ENCODE measurements around the gene GKAP1. TPM values are rescaled to one million over a fixed set of nuclear protein-coding genes. Genes with fewer than 3 reads are reported as not detected.
A peak's percentile ranks its signal among the peaks of the same experiment; 100 is the strongest.
"Not testable (repeated sequence)": the region's sequence is repeated elsewhere in the genome, so short reads cannot be mapped to it uniquely, and the experiment has no call there.

GKAP1 gene
- 5.7 and 10.3 TPM in 2 replicates for total RNA-seq (2014; rRNA removed; shearing (Covaris generic))

DNA sequence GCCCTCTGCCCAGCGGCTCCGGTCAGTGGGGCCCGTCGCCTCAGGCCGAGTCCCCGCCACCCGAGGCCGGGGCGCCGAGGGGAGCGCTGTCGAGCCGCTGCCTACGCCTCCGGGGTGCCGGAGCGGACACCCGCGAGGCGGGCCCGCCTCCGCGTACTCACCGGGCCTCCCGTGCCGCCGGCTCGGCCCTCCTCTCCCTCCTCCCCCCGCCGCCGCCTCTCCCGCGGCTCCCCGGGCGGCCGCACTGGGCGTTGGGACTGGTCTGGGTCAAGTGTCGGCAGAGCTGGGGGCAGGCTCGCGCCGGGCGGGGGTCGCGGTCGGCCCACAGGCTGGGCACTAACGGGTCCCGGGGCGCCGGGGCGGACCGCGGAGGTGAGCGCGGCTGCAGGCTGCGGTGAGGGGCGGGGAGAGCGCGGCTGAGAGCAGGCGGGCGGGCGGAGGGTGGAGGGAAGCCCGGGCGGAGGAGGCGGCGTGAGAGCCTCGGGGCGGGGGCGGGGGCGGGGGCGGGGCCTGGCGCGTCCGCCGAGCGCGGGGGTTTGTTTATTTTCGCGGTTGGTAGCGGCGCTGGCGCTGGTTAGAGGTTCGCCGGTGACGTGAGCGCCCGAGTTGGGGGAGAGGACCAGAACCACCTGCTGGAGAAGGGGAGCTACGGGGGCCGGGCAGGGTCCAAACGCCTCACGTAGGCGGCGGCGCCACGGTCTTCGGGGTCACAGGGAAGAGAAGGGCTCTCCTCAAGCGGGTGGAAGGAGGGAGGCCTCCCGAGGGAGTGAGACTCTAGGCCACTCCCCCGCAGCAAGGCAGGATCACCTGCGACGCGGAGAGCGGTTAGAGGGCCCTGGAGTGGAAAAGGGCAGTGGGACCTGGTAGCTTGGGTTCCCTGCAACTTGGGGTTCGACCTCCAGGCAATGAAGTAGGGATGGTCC is at the start of gene GKAP1:
GKAP1 (minus strand) TSS at position 414 of the 923 bp plus-strand sequence. CDS start 11,252 bp downstream, outside the sequence.
- DNase-seq (ENCODE audit: low spot score), result peak; percentile 56

DNA sequence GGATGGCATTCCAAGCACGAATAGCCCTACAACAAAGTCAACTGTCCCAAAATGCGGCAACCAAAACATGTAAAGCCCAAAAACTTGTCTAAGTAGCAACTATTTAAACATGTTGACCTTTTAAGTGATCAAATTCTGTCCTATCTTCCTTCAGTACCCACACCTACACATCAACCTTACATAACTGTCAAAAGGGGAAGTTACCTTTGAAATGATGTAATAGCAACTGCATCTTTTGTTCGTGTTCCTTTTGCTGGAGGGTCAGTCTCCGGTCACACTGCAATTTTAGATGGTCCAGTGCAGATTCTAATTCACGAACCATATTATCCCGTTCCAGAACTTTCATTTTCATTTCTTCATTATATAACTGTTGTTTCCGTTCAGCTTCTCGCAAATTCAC is 32.3 kb upstream of the GKAP1 start:
- DNase-seq (ENCODE audit: low spot score), result not testable (repeated sequence)

DNA sequence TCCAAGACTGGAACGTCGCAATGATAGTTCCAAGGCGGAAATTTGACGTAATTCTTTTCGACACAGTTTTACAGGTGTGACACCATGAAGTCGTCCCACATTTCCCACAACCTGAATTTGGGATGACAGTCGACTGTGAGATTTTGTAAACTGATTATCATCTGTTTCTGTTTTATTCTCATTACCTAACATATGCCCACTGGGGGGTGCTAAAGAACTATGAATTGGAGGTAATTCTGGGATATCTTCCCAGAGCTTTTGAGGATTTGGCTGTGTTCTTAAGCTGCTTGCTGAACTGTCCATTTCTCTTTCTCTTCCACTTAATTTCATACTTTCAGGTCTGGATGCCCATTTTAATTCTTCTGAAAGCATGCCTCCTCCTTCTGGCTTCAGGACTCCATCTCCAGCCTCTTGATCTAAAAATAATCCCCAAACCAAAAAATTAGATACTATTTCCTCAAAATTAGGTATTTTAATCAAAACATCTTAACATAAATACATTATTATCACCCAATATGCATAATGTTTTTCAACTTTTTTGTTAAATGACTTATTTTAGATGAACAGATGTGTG is 19.6 kb upstream of the GKAP1 start:
- DNase-seq (ENCODE audit: low spot score), result not testable (repeated sequence)

DNA sequence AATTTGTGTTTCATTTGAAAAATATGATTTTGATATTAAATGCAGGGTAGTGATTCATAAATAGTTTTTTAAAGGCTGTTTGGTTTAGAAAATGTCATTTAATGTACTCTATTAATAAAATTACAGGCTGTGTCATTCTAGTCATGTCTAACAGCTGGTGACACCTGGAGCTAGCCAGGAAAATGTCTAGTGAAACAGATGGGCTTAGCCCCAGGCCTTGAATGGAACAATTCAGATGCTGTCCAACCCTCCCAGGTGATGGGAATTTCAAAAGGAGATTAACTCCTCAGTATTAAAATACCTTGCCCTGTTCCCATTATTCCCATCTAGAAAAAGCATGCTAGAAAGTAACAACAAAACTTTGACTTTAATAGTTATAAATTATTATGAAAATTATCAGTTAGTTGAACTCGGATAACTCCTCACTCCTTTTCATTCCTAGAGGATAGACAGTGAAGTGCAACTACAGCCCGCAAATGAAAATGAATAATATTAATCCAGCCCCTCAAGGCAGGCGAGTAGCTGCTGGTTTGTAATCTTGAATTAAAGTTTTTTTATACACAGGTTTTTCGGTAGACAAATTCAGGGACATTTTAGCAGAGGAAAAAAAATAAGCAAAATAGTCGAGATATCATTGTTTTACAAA is 13.0 kb upstream of the GKAP1 start:
- not testable (repeated sequence) for DNase-seq (ENCODE audit: low spot score)

DNA sequence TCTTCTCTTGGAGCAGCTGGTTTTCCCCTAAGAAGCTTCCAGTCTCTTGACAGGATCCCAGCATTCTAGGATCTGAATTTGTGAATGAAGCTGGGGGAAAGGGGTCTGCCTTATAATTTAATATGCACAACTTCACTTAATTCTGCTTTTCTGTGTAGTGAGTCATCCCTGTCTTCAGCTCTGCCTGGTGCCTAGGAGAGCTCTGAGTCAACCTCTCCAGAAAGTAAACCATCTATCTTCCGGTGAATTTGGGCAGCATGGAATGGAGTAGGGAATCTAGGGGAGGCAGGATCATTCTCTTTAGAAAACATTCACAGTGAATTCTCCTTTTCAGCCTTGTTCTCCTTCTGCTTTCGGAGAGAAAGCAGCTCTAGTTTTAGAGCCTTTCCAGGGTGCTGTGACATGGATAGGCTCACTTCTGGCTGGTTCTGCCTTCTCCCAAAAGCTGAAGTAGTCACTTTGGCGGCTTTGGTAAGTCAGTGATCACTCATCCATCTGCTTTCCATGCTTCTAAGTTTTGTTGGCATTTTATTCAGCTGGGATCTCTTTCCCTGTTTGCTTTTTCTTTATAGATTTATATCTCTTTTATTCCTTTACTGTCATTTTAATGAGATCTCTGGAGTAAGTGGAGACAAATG is 7.5 kb upstream of the GKAP1 start:
- peak; percentile 66 for DNase-seq (ENCODE audit: low spot score)

DNA sequence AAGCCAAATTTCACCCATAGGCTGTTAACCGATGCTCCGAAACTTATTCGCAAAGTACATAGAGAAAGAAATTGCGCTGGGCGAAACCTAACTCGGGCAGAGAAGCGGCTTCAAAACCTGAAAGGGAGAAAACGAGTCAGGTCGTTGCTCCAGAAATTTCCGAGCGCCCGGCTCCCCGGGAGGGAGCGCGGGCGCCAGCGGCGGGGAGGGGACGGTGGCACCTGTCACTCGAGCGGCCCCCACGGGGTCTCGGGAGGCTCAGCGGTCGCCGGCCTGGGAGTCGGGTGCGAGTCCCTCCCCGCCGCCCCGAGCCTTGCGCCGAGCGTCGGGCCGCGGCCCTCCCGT is 586 bp downstream of the GKAP1 start:
- DNase-seq (ENCODE audit: low spot score), result not testable (repeated sequence)

DNA sequence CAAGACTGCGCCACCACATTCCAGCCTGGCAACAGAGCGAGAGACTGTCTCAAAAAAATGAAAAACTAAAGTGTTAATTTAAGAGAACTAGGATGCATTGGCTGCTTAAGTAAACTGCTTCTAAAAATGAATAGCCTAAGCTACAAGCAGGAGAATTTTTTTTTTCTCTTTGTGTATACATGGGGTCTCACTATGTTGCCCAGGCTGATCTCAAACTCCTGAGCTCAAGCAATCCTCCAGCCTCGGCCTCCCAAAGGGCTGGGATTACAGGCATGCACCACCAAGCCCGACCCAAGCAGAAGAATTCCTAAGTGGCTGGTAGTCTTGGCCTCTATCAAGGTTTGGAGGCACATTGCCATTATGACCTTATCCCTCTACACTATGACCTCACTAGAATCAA is 2.4 kb downstream of the GKAP1 start:
- DNase-seq (ENCODE audit: low spot score), result not testable (repeated sequence)

DNA sequence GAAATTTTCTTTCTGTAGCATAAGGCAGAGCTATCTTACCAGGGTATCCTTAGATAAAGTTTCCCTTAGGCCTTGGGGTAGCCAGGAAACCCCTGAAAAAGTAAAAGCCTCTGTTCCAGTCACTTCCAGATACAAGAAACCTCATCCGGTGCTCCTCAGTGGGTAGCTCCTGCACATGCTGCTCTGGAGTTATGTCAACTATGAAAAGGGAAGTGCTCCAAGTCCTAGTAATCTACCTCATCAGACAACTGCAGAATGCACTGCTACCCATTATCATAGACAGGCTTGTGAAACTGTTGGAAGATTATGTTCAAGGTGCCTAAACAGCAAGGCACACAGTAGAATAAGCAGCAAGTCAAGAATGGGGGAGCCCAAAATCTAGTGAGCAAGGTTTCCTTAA is 8.4 kb downstream of the GKAP1 start:
- DNase-seq (ENCODE audit: low spot score), result not testable (repeated sequence)

DNA sequence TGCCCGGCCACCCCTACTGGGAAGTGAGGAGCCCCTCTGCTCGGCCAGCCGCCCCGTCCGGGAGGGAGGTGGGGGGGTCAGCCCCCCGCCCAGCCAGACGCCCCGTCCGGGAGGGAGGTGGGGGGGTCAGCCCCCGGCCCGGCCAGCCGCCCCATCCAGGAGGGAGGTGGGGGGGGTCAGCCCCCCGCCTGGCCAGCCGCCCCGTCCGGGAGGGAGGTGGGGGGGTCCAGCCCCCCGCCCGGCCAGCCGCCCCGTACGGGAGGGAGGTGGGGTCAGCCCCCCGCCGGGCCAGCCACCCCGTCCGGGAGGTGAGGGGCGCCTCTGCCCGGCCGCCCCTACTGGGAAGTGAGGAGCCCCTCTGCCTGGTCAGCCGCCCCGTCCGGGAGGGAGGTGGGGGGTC is 13.1 kb downstream of the GKAP1 start:
- DNase-seq (ENCODE audit: low spot score), result not testable (repeated sequence)

DNA sequence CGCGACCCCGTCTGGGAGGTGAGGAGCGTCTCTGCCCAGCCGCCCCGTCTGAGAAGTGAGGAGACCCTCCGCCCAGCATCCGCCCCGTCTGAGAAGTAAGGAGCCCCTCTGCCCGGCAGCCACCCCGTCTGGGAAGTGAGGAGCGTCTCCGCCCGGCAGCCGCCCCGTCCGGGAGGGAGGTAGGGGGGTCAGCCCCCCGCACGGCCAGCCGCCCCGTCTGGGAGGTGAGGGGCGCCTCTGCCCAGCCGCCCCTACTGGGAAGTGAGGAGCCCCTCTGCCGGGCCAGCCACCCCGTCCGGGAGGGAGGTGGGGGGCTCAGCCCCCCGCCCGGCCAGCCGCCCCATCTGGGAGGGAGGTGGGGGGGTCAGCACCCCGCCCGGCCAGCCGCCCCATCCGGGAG is 13.6 kb downstream of the GKAP1 start:
- DNase-seq (ENCODE audit: low spot score), result not testable (repeated sequence)

DNA sequence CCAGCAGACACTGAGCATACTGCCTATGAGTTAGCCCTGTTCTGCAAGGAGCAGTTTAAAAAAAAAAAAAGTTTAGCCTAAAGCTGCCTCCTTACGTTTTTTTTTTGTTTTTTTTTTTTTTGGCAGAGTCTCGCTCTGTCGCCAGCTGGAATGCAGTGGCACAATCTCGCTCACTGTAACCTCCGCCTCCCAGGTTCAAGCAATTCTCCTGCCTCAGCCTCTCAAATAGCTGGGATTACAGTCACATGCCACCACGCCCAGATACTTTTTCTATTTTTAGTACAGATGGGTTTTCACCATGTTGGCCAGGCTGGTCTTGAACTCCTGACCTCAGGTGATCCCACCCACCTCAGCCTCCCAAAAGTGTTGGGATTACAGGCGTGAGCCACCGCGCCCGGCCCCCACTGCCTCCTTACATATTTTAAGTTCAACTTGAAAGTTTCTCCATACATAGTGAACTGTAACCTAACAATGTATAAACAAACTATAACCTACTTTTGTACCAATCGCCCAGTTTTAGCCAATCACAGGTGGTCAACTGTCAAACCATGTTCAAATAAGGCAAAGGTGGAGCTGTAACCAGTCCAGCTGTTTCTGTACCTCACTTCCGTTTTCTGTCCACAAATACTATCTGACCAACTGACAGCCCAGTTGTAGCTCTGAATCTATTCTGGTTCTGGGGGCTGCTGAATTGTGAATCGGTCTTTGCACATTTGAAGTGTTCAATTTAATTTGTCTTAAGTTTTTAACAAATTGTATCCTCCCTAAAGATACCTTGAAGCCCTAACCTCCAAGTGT is 17.1 kb downstream of the GKAP1 start:
- no peak for DNase-seq (ENCODE audit: low spot score)

DNA sequence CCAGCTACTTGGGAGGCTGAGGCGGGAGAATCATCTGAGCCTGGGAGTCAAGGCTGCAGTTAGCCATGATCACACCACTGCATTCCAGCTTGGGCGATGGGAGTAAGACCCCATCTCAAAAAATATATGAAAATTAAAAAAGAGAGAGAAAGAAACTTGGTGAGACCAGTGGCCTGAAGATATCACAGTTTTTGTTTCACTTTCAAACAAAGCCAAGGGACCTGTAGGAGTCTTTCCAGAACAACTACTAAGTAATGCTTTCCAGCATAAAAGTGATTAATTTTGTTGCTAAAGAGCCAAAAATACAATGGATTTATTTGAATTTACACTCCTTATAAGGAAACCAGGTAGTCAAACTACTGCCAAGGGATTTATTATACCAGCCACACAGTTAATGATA is 23.5 kb downstream of the GKAP1 start:
- no peak for DNase-seq (ENCODE audit: low spot score)

DNA sequence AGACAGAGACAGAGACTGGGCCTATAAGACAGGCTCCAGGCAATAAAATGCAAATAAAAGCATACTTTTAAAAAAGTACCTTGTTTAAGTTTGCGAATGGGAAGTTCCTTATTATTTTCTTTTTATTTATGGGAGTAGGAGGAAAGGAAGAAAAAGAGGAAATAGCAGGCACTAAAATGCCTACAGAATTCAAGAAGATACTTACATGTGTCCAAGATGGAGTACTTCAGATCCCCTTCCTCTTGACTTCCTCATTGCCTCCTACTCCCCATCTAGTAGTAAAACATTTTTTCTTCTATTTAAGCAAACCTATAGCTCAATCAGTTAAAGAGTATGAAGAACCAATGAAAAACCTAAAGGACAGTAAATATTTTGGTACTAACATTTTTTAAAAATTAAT is 24.8 kb downstream of the GKAP1 start:
- DNase-seq (ENCODE audit: low spot score), result no peak

DNA sequence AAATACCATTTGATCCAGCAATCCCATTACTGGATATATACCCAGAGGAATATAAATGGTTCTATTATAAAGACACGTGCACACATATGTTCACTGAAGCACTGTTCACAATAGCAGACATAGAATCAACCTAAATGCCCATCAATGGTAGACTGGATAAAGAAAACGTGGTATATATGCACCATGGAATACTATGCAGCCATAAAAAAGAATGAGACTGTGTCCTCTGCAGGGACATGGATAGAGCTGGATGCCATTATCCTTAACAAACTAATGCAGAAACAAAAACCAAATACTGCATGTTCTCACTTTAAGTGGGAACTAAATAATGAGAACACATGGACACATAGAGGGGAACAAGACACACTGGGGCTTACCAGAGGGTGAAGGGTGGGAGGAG is 39.4 kb downstream of the GKAP1 start:
- DNase-seq (ENCODE audit: low spot score), result no peak

DNA sequence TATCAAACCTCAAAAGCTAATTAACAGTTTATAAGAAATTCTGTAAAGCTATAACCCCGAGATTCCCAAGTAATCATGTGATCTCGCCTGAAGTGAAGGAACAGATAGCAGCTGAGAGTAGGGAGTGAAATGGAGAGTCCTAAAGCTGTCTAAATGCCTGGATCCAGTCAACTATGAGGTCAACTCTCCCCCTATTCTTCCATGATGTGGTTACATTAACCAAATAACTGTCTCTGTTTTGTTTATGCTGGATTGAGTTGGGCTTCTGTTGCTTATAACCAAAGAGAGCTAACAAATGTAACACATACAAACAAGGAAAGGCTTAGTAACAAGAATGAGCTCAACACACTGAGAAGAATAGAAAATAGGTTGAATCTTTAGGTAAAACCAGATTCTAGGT is 41.6 kb downstream of the GKAP1 start:
- no peak for DNase-seq (ENCODE audit: low spot score)

DNA sequence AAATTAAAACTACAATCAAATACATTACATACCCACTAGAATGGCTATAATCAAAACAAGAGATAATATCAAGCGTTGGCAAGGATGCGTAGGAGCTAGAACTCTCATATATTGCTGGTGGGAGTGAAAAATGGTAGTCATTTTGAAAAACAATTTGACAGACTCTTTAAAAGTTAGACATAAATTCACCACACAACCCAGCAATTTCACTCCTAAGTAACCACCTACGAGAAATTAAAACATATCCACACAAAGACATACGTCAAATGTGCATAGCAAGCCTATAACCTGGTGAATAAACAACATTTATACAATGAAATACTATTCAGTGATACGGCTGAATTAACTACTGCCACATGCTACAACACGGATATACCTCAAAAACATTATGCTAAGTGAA is 44.7 kb downstream of the GKAP1 start:
- DNase-seq (ENCODE audit: low spot score), result no peak

DNA sequence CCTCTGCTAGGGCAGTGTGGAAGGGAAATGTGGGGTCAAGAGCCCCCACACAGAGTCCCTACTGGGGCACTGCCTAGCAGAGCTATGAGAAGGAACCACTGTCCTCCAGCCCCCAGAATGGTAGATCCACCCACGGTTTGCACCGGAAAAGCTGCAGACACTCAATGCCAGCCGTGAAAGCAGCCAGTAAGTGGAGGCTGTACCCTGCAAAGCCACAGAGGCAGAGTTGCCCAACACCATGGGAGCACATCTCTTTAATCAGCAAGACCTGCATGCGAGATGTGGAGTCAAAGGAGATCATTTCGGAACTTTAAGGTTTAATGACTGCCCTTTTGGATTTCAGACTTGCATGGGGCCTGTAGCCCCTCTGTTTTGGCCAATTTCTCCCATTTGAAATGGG is 52.2 kb downstream of the GKAP1 start:
- no peak for DNase-seq (ENCODE audit: low spot score)

DNA sequence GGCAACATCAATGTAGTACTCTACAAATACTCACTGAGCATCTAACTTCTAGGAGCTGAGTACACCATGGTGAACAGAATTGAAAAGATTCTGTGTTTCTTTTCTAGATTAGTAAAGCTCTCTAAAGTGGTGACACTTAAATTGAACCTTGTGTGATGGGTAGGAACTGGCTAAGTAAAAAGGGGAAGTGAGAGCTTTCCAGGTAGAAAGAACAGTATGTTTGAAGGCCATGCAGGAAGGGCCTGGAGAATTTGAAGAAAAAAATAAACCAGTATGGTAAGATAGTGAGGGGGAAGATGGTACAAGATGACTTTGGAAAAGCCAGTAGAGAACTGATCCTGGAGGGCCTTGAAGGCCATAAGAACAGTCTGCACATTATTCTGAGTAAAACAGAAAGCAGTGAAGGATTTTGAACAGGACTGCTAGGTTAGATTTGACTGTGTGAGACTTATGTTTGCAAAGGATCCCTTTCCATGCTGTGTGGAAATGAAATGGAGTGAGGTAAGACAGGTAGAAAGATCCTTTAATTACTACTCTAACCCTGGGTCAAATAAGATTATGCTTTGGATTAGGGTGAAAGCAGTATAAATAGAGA is 63.1 kb downstream of the GKAP1 start:
- DNase-seq (ENCODE audit: low spot score), result no peak

DNA sequence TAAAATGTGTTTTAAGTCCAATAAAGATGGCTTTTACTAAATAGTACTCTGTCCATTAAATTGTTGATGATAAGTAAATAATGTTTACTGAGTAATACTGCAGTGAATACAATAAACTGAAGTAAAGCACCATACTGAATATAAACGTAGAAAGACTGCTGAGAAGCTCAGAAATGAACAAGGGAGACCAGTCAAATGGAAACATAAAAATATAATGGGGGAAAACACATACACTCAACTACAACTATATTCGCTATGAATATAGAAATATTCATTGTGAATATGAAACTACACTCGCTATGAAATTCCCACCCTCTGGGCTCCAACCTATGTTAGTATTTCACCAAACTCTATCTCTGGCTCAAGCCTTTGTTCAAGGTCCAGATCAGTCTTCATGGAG is 67.9 kb downstream of the GKAP1 start:
- DNase-seq (ENCODE audit: low spot score), result no peak

DNA sequence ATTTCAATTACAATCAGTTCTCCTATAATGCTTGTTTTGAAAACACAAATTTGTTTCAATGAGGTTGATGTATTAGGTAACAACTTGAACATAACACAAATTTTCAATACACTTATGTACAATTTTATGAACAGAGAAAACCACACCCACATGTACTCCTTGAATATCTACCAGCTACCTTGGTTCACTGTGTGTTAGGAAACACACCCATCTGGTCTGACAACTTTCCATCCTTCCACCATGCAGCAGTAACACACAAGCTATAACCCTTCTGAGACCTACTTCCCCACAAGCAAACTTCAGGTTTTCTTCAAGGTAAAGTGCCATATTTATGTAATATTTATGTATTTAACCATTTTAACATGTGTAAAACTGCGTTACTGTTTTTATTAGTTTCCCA is 73.4 kb downstream of the GKAP1 start:
- no peak for DNase-seq (ENCODE audit: low spot score)

DNA sequence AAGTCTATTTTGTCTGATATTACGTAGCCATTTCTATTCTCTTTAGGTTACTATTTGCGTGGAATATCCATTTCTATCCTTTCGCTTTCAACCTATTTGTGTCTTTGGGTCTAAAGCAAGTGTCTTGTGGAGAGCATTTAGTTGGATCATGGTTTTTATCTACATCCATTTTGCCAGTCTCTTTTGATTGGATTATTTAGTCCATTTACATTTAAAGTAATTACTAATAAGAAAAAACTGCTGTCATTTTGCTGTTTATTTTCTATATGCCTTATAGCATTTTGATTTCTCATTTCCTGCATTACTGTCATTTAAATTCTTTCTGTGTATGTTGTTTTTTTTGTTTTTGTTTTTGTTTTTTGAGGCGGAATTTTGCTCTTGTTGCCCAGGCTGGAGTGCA is 83.8 kb downstream of the GKAP1 start:
- no peak for DNase-seq (ENCODE audit: low spot score)

Measured in A172 (cell line).